GM23338 (cell line): Measurements from ENCODE around the gene STX7. TPM values are rescaled to one million over a fixed set of nuclear protein-coding genes. Genes with fewer than 3 reads are reported as not detected.

Experiments used
- ATAC-seq: fragments of 200-7000 bp; cut with Tn5 transposase; 3 replicates; pipeline ENCODE4 v1.9.1; 2020
- DNase-seq: peaks from one replicate; pipeline ENCODE4 v3.0.0-alpha.2; 2015; ENCODE audit warnings: low spot score
- H2AFZ ChIP-seq: fragments of 200-600 bp; sonication (generic); 2 replicates; pipeline ENCODE4 v1.8.0; 2016; ENCODE audit warnings: antibody characterized with exemption, mild to moderate bottlenecking, moderate library complexity
- H3F3A ChIP-seq: fragments of 200-600 bp; sonication (generic); replicated peaks from 2 replicates; pipeline ENCODE4 v1.8.0; 2017; ENCODE audit warnings: antibody characterized with exemption, mixed run types, low read depth
- H3K27ac ChIP-seq: fragments of 200-600 bp; sonication (generic); 2 replicates; pipeline ENCODE4 v1.6.1; 2016; ENCODE audit warnings: low read depth
- H3K27me3 ChIP-seq: fragments of 200-600 bp; sonication (generic); 2 replicates; pipeline ENCODE4 v1.8.0; 2016; ENCODE audit warnings: mild to moderate bottlenecking, mixed run types, moderate library complexity; ENCODE audit not compliant: insufficient read depth
- H3K36me3 ChIP-seq: fragments of 200-600 bp; sonication (generic); 2 replicates; pipeline ENCODE4 v1.8.0; 2016; ENCODE audit warnings: mild to moderate bottlenecking; ENCODE audit not compliant: insufficient read depth
- H3K4me1 ChIP-seq: fragments of 200-600 bp; sonication (generic); 2 replicates; pipeline ENCODE4 v1.8.0; 2016; ENCODE audit warnings: mild to moderate bottlenecking, moderate library complexity; ENCODE audit not compliant: insufficient read depth
- H3K4me2 ChIP-seq: fragments of 200-600 bp; sonication (generic); 2 replicates; pipeline ENCODE4 v1.7.1; 2017; ENCODE audit warnings: mixed run types
- H3K4me3 ChIP-seq: fragments of 200-600 bp; sonication (generic); 2 replicates; pipeline ENCODE4 v1.6.1; 2016; ENCODE audit warnings: mixed run types
- H3K79me2 ChIP-seq: fragments of 200-600 bp; sonication (generic); replicated peaks from 2 replicates; pipeline ENCODE4 v1.8.0; 2017; ENCODE audit warnings: mild to moderate bottlenecking; ENCODE audit not compliant: insufficient read depth
- H3K9me2 ChIP-seq: fragments of 200-600 bp; sonication (generic); 2 replicates; pipeline ENCODE4 v1.8.0; 2017; ENCODE audit not compliant: insufficient read depth
- H4K20me1 ChIP-seq: fragments of 200-600 bp; sonication (generic); replicated peaks from 2 replicates; pipeline ENCODE4 v1.8.0; 2017; ENCODE audit warnings: mild to moderate bottlenecking; ENCODE audit not compliant: insufficient read depth
- H3K27ac Mint-ChIP-seq: 2 replicates; pipeline ENCODE4 v1.8.0; 2020; ENCODE audit warnings: inconsistent platforms, mild to moderate bottlenecking, moderate library complexity, mixed read lengths
- H3K27me3 Mint-ChIP-seq: 3 replicates; pipeline ENCODE4 v1.8.0; 2022; ENCODE audit warnings: low read depth, mild to moderate bottlenecking, moderate library complexity, mixed read lengths, inconsistent platforms; ENCODE audit not compliant: insufficient read depth, poor library complexity
- H3K36me3 Mint-ChIP-seq: 3 replicates; pipeline ENCODE4 v1.8.0; 2021; ENCODE audit warnings: low read depth, mild to moderate bottlenecking, inconsistent platforms, moderate library complexity, mixed read lengths
- H3K4me1 Mint-ChIP-seq: 3 replicates; pipeline ENCODE4 v1.8.0; 2020; ENCODE audit warnings: mild to moderate bottlenecking, inconsistent platforms, mixed read lengths
- H3K4me3 Mint-ChIP-seq: 3 replicates; pipeline ENCODE4 v1.8.0; 2021; ENCODE audit warnings: moderate library complexity, mild to moderate bottlenecking, inconsistent platforms, mixed read lengths
- H3K9me3 Mint-ChIP-seq: 3 replicates; pipeline ENCODE4 v1.8.0; 2020; ENCODE audit warnings: moderate library complexity, mild to moderate bottlenecking, inconsistent platforms, mixed read lengths
- CREB1 ChIP-seq: fragments of 250-450 bp; sonication (Bioruptor Pico); IDR thresholded peaks from 2 replicates; pipeline ENCODE4 v1.5.0; 2020; ENCODE audit warnings: low read depth, mild to moderate bottlenecking, moderate library complexity
- EZH2 ChIP-seq: fragments of 200-600 bp; sonication (generic); IDR thresholded peaks from one replicate; pipeline ENCODE4 v1.8.0; 2017; ENCODE audit warnings: antibody characterized with exemption, mild to moderate bottlenecking, low read depth; ENCODE audit not compliant: unreplicated experiment
- EZH2phosphoT487 ChIP-seq: fragments of 200-600 bp; sonication (generic); IDR thresholded peaks from one replicate; pipeline ENCODE4 v1.8.1; 2018; ENCODE audit warnings: antibody characterized with exemption; ENCODE audit not compliant: unreplicated experiment
- JUNB ChIP-seq: IDR thresholded peaks from one replicate; pipeline ENCODE4 v1.6.1; 2016; ENCODE audit warnings: antibody characterized with exemption; ENCODE audit not compliant: unreplicated experiment
- NANOG ChIP-seq: IDR thresholded peaks from 2 replicates; pipeline ENCODE4 v1.6.1; 2016; ENCODE audit warnings: antibody characterized with exemption, borderline replicate concordance
- POLR2AphosphoS5 ChIP-seq: IDR thresholded peaks from 2 replicates; pipeline ENCODE4 v1.6.1; 2016; ENCODE audit warnings: antibody characterized with exemption, low read depth
- STAT1 ChIP-seq: IDR thresholded peaks from one replicate; pipeline ENCODE4 v1.6.1; 2016; ENCODE audit warnings: antibody characterized with exemption; ENCODE audit not compliant: unreplicated experiment
- ZNF114 ChIP-seq: fragments of 250-450 bp; sonication (Bioruptor Pico); IDR thresholded peaks from 2 replicates; pipeline ENCODE4 v1.5.0; 2020; ENCODE audit warnings: mild to moderate bottlenecking, moderate library complexity
- ZNF331 ChIP-seq: fragments of 250-450 bp; sonication (Bioruptor Pico); IDR thresholded peaks from 2 replicates; pipeline ENCODE4 v1.5.0; 2020; ENCODE audit warnings: low read depth, mild to moderate bottlenecking, moderate library complexity
- polyA plus RNA-seq: library from polyadenylated mRNA; unstranded; fragments of >200 nt; fragmentation: Nextera tagmentation; extraction: Ambion mirVana; gene quantifications from 2 replicates; pipeline ENCODE4 v1.2.1, GENCODE V29; 2016
- total RNA-seq: library from RNA; depleted of rRNA; stranded (reverse); fragments of >200 nt; shearing (Covaris generic); gene quantifications from 2 replicates; pipeline ENCODE4 v1.2.3, GENCODE V29; 2014
- TF ChIP-seq, protein P1 (sequence below), 2 experiments: fragments of 200-600 bp in 1 of 2; sonication (generic) in 1 of 2; conservative IDR thresholded peaks; 2 replicates each; pipeline versions ENCODE4 v1.5.1 to v1.6.1; 2016 to 2017; ENCODE audit warnings: antibody characterized with exemption in 2 of 2, low read depth in 2 of 2, mild to moderate bottlenecking in 2 of 2, moderate library complexity in 1 of 2
- TF ChIP-seq, protein P2 (sequence below): fragments of 250-450 bp; sonication (Bioruptor Pico); IDR thresholded peaks from 2 replicates; pipeline ENCODE4 v1.5.0; 2020; ENCODE audit warnings: mild to moderate bottlenecking, moderate library complexity

The STX7 gene
- total and polyA plus RNA-seq, 2 experiments from 2014 or later, result 22.4 to 28.8 TPM

DNA sequence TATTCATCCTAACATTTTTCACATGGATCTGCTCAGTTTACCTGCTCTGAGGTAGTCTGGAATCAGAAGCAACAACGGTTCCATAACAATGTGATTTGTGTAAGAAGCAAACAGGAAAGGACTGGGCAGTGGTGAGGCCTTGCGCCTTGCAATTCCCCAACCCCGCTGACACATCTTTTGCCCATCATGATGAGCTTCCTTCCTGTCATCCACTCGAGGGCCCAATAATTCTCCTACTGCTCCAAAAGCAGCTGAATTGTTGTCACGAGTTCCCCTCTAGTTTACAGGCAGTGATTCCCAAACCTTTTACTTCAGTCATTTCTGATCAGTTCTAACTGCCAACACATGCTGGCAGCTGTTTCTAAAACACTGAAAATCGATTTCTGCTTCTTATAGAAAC lies 22.9 kb downstream of the STX7 start:
- H3K36me3 Mint-ChIP-seq, result peaks cover 11% of the 10 kb centered on the region; the same call in 2 of the 3 replicates
- peak; percentile 12 for DNase-seq
- no peaks in the 10 kb centered on the region; the same call in 1 of the 2 replicates for H3K36me3 ChIP-seq

More for the DNA sequence above, 22.9 kb downstream of the STX7 start:
- no peak overlapping the region for H3K4me3 Mint-ChIP-seq
- H3K9me2 ChIP-seq, result no peaks in the 10 kb centered on the region
- no peak overlapping the region for H3K4me3 ChIP-seq
- no peaks in the 10 kb centered on the region for H3K9me3 Mint-ChIP-seq
- no peaks in the 10 kb centered on the region for H3F3A ChIP-seq
- peak overlapping the region; percentile 15; the same call in 1 of the 2 replicates for H3K27ac Mint-ChIP-seq
- no peak overlapping the region for H3K27ac ChIP-seq
- no peaks in the 10 kb centered on the region for H3K27me3 Mint-ChIP-seq
- no peaks in the 10 kb centered on the region for H3K27me3 ChIP-seq
- no peak; the same call in 2 of the 3 replicates for ATAC-seq
- no peak overlapping the region for H3K4me2 ChIP-seq
- 0 out of 2 replicates have a peak, but pooled peaks cover 8% of the 10 kb centered on the region for H4K20me1 ChIP-seq
- TF ChIP-seq EZH2phosphoT487, result no peak
- no peak for TF ChIP-seq EZH2
- TF ChIP-seq, protein P1, sequence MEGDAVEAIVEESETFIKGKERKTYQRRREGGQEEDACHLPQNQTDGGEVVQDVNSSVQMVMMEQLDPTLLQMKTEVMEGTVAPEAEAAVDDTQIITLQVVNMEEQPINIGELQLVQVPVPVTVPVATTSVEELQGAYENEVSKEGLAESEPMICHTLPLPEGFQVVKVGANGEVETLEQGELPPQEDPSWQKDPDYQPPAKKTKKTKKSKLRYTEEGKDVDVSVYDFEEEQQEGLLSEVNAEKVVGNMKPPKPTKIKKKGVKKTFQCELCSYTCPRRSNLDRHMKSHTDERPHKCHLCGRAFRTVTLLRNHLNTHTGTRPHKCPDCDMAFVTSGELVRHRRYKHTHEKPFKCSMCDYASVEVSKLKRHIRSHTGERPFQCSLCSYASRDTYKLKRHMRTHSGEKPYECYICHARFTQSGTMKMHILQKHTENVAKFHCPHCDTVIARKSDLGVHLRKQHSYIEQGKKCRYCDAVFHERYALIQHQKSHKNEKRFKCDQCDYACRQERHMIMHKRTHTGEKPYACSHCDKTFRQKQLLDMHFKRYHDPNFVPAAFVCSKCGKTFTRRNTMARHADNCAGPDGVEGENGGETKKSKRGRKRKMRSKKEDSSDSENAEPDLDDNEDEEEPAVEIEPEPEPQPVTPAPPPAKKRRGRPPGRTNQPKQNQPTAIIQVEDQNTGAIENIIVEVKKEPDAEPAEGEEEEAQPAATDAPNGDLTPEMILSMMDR (conservative IDR thresholded peaks at IDR 0.05; ENCODE audit: low read depth in 2 of 2), result no peak
- no peak for TF ChIP-seq CREB1
- TF ChIP-seq, protein P2, sequence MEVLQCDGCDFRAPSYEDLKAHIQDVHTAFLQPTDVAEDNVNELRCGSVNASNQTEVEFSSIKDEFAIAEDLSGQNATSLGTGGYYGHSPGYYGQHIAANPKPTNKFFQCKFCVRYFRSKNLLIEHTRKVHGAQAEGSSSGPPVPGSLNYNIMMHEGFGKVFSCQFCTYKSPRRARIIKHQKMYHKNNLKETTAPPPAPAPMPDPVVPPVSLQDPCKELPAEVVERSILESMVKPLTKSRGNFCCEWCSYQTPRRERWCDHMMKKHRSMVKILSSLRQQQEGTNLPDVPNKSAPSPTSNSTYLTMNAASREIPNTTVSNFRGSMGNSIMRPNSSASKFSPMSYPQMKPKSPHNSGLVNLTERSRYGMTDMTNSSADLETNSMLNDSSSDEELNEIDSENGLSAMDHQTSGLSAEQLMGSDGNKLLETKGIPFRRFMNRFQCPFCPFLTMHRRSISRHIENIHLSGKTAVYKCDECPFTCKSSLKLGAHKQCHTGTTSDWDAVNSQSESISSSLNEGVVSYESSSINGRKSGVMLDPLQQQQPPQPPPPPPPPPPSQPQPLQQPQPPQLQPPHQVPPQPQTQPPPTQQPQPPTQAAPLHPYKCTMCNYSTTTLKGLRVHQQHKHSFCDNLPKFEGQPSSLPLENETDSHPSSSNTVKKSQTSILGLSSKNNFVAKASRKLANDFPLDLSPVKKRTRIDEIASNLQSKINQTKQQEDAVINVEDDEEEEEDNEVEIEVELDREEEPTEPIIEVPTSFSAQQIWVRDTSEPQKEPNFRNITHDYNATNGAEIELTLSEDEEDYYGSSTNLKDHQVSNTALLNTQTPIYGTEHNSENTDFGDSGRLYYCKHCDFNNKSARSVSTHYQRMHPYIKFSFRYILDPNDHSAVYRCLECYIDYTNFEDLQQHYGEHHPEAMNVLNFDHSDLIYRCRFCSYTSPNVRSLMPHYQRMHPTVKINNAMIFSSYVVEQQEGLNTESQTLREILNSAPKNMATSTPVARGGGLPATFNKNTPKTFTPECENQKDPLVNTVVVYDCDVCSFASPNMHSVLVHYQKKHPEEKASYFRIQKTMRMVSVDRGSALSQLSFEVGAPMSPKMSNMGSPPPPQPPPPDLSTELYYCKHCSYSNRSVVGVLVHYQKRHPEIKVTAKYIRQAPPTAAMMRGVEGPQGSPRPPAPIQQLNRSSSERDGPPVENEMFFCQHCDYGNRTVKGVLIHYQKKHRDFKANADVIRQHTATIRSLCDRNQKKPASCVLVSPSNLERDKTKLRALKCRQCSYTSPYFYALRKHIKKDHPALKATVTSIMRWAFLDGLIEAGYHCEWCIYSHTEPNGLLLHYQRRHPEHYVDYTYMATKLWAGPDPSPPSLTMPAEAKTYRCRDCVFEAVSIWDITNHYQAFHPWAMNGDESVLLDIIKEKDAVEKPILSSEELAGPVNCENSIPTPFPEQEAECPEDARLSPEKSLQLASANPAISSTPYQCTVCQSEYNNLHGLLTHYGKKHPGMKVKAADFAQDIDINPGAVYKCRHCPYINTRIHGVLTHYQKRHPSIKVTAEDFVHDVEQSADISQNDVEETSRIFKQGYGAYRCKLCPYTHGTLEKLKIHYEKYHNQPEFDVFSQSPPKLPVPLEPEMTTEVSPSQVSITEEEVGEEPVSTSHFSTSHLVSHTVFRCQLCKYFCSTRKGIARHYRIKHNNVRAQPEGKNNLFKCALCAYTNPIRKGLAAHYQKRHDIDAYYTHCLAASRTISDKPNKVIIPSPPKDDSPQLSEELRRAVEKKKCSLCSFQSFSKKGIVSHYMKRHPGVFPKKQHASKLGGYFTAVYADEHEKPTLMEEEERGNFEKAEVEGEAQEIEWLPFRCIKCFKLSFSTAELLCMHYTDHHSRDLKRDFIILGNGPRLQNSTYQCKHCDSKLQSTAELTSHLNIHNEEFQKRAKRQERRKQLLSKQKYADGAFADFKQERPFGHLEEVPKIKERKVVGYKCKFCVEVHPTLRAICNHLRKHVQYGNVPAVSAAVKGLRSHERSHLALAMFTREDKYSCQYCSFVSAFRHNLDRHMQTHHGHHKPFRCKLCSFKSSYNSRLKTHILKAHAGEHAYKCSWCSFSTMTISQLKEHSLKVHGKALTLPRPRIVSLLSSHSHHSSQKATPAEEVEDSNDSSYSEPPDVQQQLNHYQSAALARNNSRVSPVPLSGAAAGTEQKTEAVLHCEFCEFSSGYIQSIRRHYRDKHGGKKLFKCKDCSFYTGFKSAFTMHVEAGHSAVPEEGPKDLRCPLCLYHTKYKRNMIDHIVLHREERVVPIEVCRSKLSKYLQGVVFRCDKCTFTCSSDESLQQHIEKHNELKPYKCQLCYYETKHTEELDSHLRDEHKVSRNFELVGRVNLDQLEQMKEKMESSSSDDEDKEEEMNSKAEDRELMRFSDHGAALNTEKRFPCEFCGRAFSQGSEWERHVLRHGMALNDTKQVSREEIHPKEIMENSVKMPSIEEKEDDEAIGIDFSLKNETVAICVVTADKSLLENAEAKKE (CRISPR knock-in tag), result no peak
- no peak for TF ChIP-seq POLR2AphosphoS5
- no peak for TF ChIP-seq JUNB
- TF ChIP-seq ZNF114 (CRISPR knock-in tag), result no peak
- no peak for TF ChIP-seq NANOG
- TF ChIP-seq STAT1, result no peak
- TF ChIP-seq ZNF331 (CRISPR knock-in tag), result no peak
- peaks cover 34% of the 10 kb centered on the region for H3K79me2 ChIP-seq
- no peaks in the 10 kb centered on the region for H3K4me1 Mint-ChIP-seq
- H2AFZ ChIP-seq, result no peak overlapping the region
- peaks cover 19% of the 10 kb centered on the region for H3K4me1 ChIP-seq
